Stimulated activated CD8-positive, alpha-beta memory T cell treated with anti-CD3 and anti-CD28 coated beads, Interleukin-15, amount 100 ng/mL, for 48 hours (primary cell): ENCODE measurements around the gene TOP2B.

ENCODE experiments used
- DNase-seq, 2 donors: peaks; one replicate each; pipeline ENCODE4 v3.0.0-alpha.2; 2020; ENCODE audit warnings: low read depth in 2 of 2

TOP2B gene

DNA sequence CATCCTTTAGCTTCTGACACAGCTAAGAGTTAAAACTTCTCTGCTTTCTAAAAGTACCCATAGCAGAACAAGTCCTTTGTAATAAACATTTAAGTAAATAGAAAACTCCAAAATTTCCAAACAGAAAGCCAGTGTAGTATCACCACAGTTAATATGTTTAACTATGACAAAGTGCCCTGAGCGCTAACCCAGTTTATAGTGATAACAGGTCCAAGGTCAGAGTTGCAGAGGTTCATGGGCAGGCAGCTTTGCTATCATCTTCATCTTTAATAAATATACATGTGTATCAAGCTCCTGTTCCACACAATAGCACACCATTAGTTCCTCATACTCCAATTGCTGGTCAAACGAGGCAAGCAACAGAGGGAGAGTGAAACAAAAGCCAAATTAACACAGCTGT lies 12.4 kb upstream of the TOP2B start:
- DNase-seq = no peak

GRCh38 chr3:25674670-25675069 lies 10.0 kb upstream of the TOP2B start:
- DNase-seq = no peak

- no peak for DNase-seq
These were observed 9.1 kb upstream of the TOP2B start for GRCh38 chr3:25673738-25674298.

- DNase-seq = peak in 1 of 2 donors; percentile 17
These were observed 891 bp upstream of the TOP2B start for GRCh38 chr3:25665315-25666280.

DNA sequence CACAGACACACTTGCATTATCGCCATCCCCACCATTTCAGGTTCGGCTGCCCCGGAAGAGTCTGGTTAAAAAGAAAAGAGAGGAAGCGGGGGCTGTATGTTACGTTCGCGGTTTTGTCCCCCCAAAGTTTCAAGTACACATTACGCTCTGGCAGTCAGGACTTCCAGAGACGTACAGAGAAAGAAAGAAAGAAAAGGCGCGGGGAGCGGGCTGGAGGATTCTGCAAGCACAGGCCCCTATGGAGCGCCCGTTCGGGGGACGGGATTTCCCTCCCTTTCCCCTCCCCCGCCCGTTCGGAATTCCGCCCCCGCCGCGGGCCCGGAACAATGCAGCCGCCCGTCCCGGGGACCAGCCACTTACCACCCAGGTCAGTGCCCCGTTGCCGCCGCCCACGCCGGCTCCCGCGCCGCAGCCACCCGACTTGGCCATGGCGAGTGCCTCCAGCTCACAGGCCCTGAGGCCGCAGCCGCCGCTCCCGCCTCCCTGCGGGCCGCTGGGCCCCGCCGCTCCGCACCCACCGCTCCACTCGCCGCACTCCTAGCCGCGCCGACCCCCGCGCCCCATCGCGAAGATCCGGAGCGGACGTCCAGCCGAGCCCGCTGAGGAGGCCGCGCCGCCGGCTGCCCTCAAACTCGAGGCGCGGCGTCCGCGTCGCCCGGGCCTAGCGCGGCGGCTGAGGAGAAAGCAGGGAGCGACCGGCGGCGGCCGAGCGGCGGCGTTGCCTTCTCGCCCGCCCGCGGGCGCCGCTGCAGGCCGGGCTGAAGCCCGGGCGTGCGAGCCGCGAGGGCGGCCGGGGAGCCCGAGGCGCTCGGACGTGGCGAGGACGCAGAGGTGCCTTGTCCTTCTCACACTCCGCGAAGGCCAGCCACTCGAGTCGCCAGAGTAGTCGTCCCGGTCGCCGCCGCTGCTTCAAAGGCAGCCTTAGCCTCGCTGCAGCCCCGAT lies 567 bp downstream of the TOP2B start:
- DNase-seq = peak; percentile 53

DNA sequence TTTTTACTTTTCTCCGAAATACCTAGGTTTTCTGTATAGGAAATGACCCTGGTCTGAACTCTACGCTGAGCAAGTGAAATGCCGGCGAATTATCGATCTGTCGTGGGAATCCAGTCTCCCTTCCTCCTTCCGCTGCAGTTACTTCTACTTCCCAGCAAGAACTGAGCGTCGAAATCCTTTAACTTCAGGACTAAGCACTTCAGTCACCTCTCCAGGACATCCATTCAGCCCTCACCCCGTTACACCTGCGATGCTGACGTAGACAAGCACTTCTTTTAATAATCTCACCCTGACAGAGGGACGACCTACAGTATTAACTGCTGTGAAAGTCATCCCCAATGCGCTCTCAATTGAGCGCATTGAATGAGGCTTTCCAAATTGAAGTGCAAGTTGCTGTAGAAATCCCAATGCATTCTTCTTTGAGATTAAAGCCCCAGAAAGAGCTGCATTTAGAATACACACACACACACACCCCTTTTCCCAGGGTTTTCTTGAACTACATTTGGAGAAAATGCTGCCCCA lies 1.3 kb downstream of the TOP2B start:
- DNase-seq = peak in 1 of 2 donors; percentile 1

DNA sequence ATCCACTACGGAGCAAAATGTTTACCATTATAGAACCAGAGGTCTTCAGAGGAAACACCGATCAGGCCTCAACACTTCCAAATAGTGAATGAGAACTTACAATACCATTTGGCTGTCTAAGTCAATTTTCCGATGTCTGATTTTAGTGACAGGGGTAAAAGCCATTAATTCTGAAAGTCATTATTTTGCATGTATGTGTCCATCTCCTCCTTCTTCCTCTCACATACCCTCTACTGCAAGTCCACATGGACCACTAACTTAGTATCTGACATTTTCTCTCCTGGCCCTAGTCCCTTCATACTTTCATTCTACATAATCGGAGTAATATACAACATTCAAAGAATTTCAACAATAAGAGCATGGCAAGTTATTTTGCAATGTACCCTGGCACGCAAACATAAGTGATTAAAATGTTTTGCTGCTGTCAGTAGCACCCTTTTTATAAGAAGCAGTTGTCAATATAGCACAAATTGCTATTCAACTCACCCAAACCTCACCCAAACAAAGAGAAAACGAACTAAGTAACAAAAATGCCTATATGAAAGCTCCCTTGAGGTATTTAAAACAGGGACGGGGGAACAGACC lies 1.9 kb downstream of the TOP2B start:
- DNase-seq = no peak

DNA sequence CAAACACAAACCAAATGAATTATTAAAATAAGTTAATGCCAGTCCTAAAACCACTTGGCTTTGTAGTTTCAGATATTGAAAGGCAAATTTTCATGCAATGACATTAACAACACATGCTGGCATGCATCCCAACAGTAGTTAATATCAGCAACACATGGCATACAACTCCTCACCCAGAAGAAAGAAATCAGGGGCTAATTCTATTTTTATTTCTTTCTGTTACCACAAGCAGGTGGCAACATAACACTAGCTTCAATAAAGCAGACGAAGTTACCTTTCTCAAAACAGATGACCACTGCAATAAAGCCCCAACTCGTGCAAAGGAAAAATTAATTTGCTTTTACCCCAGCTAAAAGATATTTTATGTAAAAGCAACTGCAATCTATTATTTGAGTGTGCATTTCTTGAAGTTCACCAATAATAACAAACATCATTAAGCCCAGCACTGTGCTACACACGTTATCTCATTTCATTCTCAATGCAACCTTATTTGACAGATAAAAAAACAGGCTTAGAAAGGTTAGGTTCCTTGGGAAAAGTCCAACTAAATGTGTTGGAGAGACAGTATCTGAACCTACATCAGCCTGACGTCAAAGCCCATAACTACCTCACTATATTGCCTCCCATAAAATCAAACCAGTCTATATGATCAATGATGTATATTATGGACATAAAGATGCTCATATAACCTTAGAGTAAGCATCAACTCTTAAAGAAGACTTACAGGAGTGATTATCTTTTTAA lies 2.8 kb downstream of the TOP2B start:
- DNase-seq = no peak

DNA sequence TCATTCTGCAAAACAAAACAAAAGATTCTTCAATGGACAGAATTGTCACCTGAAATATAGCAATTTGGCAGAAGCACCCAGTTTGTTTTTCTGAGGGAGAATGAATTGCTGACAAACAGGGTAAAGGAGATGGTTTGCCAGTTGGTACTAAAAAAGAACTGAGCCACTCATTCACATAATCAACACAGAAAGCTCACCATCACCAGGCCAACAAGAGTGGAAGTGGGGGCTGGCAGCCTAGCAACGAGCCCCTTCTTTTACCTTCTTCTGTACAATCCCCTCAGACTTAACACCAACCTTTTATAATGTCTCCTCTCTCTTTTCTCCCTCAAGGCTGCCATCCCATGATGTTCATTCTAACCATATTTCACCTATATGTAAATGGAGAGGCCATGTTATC lies 5.9 kb downstream of the TOP2B start:
- no peak for DNase-seq

DNA sequence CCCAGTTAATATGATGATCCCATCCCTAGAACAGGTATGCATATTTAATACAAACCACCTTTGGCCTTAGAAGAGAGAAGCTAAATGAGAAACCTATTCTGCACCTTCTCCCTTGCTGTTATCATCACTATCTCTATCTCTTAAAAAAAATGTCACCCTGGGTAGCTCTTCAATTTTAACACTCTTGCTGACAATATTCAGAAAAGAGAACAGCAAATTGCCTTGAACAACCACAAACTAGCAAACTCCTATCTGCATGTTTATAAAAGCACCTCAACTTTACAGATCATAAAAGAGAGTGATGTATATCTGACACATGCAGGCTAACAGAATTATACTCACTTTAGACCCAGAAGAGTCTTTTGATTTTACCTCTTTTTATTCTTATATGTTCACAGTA lies 7.4 kb downstream of the TOP2B start:
- DNase-seq = no peak

DNA sequence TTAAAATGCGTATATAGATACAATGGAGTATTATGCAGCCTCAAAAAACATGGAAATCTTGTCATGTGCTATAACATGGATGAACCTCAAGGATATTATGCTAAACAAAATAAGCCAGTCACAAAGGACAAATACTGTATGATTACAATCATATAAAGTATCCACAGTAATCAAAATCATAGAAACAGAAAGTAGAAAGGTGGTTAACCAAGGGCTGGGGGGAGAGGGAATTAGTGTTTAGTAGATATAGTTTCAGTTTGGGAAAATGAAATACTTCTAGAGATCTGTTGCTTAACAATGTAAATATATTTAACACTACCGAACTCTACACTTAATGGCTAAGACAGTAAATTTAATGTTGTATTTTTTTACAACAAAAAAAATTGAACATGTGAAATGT lies 9.0 kb downstream of the TOP2B start:
- no peak for DNase-seq

DNA sequence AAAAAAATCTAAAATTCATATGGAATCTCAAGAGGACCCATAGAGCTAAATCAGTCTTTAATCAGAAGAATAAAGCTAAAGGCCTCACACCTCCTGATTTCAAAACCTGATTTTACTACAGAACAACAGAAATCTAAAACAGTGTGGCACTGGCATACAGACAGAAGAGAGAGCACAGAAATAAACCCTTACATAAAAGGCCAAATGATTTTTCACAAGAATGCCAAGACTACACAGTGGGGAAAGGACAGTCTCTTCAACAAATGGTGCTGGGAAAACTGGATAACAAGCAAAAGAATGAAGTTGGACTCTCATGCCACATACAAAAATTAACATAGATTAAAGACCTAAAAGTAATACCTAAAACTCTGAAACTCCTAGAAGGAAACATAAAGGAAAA lies 10.1 kb downstream of the TOP2B start:
- DNase-seq = no peak

GRCh38 chr3:25653322-25653721 lies 11.4 kb downstream of the TOP2B start:
- DNase-seq = no peak

- no peak for DNase-seq
These were observed 11.8 kb downstream of the TOP2B start for GRCh38 chr3:25652921-25653320.

DNA sequence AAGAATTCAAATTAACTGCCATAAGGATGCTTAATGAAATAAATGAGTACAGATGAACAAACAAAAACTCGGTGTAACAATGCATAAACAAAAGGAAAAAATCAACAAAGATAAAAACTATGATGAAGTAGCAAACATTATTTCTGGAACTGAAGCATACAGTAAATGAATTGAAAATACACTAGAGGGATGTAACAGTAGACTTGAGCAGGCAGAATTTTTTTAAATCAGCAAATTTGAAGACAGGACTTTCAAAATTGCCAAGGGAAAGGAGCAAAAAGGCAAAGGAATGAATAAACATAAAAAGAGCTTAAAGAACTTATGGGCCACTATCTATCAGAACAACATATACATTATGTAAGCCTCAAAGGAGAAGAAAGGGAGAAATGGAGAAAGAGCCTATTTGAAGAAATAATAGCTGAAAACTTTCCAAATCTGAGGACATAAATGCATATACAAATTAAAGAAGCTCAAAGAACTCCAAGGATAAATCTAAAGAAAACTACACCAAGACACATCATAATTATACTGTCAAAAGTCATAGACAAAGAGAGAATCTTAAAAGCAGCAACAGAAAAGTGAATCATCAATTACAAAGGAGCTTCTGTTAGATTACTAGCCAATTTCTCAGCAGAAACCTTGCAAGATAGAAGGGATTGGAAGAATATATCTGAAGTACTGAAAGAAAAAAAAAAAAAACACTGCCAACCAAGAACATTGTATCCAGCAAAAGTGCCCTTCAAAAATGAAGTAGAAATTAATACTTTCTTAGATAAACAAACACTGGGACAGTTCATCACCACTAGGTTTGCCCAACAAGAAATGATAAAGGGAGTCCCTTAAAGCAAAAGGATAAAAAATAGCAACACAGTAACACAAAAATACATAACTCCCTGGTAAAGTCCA lies 15.5 kb downstream of the TOP2B start:
- DNase-seq = no peak

DNA sequence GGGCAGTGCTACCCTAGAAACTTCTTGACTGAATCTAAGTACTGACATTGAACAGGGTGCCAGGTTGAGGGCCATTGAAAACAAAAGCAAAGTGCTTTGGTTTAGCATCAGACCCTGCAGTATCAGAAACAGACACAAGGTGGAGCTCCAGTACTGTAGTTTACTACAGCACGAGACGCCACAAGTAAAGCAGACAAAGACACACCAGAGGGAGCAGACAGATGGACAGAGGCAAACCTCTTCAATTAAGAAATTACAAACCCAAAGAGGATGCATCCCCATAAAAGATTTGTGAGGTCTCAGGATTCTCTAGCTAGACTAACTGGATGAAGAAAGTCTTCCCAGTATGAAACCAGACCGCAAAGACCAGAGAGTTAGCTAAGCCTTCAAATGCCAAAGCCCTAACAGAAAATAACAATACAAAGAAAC lies 16.6 kb downstream of the TOP2B start:
- peak; percentile 45 to 54 for DNase-seq

DNA sequence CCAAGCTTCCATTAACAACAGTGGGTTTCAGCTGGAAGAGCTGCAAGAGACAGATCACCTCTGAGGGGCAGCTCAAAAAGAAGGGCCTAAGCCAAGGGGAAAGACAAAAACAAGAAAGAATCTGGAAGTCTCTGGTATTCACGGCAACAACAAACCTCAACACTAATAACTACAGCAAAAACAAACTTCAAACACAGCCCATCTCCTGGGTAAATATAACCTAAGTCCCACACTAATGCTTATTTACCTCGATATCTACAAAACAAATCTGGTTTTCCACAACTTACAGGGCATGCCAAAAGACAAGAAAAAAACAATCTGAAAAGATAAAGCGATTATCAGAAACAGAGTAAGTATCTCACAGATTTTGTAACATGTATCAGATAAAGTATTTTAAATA lies 29.7 kb downstream of the TOP2B start:
- no peak for DNase-seq

- no peak for DNase-seq
These were observed 30.8 kb downstream of the TOP2B start for GRCh38 chr3:25633919-25634318.

DNA sequence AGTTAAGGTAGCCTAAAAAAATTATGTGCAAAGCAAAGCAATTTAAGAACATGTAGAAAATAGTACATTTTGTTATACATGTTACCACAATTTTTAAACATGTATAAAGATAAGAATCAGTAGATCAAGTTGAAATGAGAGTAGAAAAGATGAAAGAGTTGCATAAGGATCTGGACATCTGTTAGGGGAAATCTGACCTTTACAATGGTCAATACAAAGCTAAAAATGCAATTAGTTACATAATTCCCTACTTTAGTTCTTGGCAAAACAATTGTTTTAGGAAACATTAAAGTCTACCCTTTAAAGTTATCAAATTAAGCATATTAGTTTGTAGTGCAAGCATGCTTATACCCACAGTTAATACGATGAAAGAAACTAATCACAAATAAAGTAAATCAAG lies 32.7 kb downstream of the TOP2B start:
- no peak for DNase-seq

DNA sequence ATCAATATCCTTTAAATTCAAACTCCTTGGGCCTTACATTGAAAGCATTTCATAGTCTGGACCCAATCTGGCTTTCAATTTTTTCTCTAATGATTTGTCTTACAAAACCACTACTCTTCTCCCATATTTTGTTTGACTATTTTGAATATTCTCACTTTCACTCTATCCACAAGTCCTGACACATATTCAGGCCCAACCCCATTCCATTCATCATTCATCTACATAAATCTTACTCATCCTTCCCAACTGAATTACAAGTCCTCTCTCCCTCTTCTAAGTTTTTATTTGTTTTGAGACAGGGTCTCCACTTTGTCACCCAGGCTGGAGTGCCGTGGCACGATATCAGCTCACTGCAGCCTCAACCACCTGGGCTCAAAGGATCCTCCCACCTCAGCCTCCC lies 43.6 kb downstream of the TOP2B start:
- no peak for DNase-seq
